ENCODE results near the gene GNG2. TPM values are rescaled to one million over a fixed set of nuclear protein-coding genes. Genes with fewer than 3 reads are reported as not detected.
A peak's percentile ranks its signal among the peaks of the same experiment; 100 is the strongest.

GNG2 gene
- total RNA-seq, 1 donor from 2014 or later, result 40.8 TPM

DNA sequence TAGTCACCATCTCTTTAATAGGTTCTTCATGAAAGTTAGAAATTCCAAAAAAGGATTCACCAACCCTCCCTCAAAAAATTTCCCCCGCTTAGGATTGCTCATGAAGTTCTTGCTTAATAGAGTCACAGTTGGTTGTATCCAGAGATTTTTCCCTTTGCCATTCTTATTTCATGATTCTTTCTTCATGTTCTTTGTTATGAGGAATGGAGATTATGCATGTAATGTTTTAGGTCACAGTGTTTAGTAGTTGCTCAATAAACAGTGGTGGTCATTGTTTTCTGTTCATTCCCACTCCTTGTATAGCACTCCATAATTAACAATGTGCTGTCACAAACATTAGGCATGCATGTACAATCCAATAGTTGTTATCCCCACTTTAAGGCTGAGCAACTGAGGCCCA, 77.7 kb downstream of the GNG2 start:
- no peak for DNase-seq (ENCODE audit: extremely low read depth, low read depth, low spot score)

DNA sequence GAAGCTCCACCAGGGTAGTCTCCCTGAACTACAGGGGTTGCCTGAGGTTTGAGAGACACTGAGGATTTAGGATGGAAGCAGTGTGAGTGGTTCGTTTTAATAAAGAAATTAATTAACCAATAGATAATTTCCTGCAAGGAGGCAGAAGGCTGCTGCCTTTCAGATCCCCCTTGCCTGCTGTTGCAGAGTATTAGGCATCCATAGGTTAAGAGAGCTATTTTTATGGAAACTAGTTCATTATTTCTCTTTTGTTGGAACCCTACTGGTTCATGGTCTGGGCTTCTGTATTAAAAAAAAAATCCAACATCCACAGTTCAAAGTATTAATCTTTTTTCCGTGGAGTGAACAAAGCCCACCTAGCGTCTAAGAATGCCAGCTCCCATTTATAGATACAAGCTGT, 78.4 kb downstream of the GNG2 start:
- DNase-seq (ENCODE audit: extremely low read depth, low read depth, low spot score), result no peak

DNA sequence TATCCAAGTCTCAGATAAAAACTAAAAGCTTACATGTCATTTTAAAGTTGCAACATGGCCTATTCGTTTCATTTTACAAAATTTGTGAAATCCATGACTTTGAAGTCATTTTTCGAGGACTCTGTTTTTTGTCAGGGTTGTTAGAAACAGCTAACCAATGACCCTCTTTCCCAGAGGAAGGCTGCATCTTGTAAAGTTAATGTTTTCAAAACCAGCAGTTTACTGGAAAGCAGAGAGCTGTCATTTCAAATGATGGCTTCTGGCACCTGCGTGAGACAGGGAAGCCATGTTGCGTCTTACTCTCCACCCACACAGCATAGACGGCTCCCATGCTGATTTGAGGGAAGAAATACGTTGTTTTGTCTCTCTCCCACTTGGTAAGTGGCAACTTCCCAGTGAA, 78.8 kb downstream of the GNG2 start:
- DNase-seq (ENCODE audit: extremely low read depth, low read depth, low spot score), result no peak

DNA sequence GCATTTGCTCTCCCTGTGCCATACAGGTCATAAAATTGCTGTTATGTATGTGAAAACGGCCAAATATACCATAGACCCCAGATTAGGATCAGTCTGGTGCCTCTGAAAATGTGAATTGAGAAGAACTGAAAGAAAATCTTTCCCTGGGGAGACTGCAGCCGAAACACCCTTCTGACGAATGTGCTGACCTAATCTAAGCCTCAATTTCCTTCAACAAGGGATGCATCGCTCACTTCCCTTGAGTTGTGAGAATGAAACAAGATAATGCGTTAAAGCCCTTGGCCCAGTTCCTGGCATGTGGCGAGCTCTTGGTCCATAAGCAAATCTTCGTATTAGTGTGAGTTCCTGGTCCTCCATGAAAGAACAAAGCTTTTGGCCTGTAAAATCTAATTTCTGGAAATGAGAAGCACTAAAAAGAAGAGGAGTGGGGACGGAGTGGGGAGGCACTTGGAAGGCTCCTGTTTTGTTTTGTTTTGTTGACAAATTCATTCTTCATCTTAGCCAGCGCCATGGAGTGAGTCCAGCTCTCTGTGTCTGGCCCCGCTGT, 79.4 kb downstream of the GNG2 start:
- DNase-seq (ENCODE audit: extremely low read depth, low read depth, low spot score), result no peak

DNA sequence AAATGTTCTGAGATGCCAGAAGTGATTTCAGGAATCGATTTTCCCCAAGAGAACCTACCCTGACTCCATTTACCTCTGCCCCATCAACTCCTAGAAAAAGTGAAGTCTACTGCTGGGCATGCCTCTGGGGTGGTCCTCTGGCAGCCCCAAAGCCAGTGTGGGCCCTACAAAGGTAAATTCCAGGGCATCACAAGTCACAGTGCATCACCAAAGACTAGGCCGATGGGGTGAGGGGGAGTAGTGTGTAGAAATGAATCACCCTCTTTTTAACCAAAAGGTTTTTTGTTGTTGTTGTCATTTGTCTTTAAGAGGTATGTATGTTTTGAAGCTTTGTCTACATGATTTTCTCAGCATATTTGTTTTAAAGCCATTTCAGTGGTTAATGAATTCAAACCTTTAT, 82.6 kb downstream of the GNG2 start:
- no peak for DNase-seq (ENCODE audit: extremely low read depth, low read depth, low spot score)

DNA sequence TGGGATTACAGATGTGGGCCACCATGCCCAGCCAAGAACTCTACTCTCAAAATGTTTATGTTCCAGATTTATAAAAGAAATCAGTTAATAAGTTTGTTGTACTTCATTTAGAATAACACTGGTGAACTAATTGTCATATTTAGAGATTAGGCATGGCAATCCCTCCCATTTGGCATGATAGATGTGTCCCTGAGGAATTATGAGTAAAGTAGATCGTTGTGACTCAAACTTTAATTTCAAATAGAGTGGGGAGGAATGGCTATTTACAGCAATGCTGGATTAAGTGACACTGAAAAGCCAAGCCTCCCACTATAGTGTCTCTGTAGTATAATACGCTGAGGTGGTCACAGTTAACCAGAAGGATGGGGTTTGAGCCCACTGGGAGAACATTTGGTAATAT, 89.6 kb downstream of the GNG2 start:
- DNase-seq (ENCODE audit: extremely low read depth, low read depth, low spot score), result no peak

DNA sequence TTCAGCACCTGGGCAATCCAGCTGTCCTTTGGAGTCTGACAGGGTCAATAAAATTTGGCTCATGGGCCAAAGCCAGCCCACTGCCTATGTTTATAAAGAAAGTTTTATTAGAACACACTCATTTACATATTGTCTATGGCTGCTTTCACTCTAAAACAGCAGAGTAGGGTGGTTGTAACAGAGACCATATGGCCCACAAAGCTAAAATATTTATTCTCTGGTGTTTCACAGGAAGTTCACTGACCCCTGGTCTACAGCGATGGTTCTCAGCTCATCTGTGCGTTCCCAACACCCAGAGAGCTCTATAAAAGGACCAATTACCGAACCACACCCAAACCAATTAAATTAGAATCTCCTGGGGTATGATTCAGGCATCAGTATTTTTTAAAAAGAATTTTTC, 91.2 kb downstream of the GNG2 start:
- DNase-seq (ENCODE audit: extremely low read depth, low read depth, low spot score), result no peak

DNA sequence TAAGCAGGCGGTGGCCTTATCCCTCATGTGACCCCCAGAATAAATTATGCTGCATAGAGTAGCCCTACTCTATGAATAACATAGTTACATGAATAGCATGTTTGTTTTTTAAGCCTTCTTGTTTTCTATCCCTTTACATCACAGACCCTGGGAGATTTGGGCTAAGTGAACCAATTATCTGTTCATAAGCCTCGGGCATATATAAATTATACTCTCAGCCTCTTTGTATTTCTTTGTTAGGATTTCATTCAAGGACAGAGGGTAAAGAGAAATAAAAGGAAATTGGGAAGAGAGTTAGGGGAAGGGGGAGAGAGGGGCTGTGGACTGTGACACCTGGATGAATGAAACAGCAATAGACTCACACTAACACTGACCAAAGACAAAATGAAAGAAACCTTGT, 93.6 kb downstream of the GNG2 start:
- DNase-seq (ENCODE audit: extremely low read depth, low read depth, low spot score), result no peak

DNA sequence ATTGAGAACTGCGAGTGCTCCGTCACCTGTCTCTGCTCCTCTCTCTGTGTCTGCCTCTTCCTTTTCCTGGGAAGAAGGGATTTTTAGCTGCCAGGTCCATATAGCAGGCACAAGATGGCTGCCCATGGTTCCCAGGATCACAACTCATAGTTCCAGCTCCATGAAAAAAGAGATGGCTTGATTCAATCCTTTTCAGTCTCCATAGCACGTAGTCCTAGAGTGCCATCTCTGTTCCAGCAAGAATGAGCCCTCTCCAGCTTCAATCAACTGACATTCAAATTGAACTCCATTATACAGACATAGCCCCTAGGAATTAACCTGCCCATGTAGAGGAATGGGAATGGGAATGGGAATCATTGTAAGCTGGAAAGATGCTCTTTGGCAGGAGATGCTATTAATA, 94.2 kb downstream of the GNG2 start:
- no peak for DNase-seq (ENCODE audit: extremely low read depth, low read depth, low spot score)

DNA sequence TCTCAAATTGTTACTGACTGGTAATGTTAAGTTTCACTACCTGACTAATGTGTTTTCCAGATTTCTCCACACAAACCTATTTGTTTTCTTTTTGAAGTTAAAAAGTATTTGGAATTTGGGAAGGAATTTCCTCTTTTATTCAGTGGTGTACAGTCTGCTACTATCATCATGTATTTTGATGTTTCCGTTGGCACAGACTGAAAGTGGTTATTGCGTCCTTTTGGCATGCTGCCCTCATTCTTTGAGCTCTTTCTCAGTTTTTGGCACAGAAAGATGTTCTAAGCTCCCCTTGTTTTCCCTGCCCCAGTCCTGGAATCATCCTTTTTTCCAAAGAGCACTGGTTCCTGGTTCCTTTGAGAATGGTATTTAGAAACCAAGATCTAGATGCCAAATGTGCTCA, 97.5 kb downstream of the GNG2 start:
- peak; percentile 51 for DNase-seq (ENCODE audit: extremely low read depth, low read depth, low spot score)

DNA sequence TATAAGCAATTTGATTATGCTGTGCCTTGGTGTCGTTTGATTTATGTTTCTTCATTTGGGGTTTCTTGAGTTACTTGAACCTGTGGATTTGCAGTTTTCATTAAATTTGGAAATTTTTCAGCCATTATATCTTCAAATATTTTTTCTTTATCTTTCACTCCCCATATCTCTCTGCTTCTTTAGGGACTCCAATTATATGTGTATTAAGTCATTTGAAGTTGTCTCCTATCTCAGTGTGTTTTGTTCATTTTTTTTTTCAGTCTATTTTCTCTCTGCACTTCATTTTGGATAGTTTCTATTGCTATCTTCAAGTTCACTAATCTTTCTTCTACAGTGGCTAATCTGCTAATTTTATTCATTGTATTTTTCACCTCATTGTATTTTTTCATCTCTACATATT, 99.5 kb downstream of the GNG2 start:
- no peak for DNase-seq (ENCODE audit: extremely low read depth, low read depth, low spot score)

DNA sequence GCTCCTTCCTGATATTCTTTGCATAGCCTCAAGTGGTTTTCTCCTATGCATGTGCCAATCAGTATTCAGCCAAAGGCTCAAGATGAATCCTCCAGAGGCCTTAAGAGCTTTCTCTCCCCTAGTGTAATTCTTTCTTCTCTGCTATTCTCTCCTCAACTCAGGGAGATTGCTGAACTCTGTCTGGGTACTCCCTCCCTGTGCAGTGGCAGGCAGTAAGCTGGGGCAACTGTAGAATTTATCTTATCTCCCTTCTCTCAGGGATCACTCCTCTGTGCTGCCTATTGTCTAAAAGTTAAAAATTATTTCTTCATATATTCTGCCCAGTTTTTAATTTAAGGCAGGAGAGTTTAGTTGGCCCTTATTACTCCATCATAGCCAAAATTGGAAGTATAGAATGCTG, 100.5 kb downstream of the GNG2 start:
- DNase-seq (ENCODE audit: extremely low read depth, low read depth, low spot score), result no peak

DNA sequence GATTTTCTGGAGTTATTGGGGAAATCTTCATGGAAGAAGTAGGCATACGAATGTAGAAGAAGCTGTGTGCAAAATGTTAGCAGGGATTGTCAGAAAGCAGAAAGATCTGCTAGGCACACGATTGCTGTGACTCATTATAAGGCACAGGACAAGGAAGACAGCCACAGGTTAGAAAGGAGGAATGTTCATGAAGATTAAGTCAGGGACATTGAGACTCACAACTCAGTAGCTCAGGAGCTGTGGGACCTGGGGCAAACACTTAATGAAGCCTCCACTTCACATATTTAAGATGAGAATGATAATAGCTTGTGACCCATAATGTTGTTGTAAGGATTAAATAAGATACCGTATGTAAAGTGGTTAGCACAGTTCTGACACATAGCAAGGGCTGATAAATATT, 102.3 kb downstream of the GNG2 start:
- no peak for DNase-seq (ENCODE audit: extremely low read depth, low read depth, low spot score)

DNA sequence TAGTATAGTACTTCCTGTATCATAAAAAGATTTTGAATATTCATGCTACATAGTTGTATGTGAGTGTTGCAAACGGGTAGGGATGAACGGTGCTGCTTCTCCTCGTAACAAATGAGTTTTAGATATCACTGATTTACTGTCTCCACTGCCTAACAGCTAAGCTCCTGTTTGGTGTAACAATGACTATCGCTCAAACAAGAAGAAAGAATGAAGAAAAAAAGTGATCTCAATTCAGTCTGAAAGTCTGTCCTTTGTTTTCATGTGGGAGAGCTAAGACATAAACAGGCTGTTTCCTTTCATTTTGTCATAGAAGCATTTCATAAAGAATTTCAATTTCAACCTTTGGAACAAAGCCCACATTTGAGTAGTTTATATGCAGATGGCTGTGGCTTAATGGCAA, 102.9 kb downstream of the GNG2 start:
- peak; percentile 20 for DNase-seq (ENCODE audit: extremely low read depth, low read depth, low spot score)

DNA sequence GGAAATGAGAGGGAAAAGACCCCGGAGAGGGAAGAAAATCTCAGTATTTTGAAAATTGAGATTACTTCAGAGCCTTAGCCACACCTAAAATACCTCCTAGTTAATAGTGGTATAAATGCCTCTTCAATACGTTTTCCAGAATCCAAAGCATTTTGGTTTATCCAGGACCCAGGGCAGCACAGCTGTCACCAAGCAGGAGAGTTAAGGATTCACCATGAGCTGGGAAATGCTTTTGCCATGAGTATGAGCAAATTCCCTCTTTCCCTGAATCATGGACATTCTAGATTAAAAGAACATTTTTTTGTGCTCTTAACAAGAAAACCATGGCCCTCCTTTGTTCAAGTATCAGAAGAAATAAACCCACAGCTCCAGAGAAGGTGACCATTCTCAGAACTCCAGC, 107.1 kb downstream of the GNG2 start:
- no peak for DNase-seq (ENCODE audit: extremely low read depth, low read depth, low spot score)

DNA sequence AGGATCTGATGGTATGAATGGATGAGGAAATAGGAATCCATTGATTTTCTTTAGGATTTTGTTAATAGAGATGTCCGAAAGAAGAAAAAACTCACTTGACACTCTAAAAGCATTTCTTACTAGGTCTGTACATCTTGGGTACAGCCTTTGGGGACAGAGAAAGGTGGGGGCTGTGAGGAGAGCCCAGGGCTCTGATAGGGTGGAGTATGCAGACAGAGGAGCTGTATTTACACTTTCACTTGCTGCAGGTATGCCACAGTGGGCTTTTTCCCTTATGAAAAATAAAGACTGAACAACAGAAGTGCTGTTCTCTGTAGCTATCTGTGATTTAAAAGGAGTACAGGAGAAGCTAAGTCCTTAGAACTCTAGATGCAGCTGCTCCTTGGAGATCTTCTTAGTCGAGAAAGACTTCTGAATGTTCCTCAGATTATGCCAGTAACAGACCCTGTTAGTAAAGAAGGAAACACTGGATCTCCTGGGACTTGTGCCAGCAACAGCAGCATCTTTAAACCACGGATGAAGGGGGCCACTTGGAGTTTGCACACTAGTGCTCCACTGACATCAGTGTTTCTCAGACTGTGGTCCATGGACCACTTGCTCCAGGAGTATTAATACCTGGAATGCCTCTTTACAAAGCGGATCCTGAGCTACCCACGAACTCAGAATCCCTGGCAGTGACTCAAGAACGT, 109.6 kb downstream of the GNG2 start:
- no peak for DNase-seq (ENCODE audit: extremely low read depth, low read depth, low spot score)

DNA sequence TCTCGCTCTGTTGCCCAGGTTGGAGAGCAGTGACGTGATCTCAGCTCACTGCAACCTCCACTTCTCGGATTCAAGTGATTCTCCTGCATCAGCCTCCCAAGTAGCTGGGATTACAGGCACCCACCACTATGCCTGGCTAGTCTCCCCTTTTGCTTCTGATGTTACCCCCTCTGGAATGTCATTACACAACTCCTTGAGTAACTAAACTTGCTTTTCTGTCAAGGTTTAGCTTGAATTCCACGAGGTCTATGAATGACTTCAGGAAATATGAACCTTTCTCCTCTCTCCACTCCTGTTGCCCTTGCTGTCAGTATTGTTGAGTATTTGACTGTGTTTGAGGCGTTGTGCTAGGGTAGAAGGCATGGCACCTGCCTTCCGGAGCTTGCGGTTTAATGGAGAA, 112.2 kb downstream of the GNG2 start:
- DNase-seq (ENCODE audit: extremely low read depth, low read depth, low spot score), result no peak

DNA sequence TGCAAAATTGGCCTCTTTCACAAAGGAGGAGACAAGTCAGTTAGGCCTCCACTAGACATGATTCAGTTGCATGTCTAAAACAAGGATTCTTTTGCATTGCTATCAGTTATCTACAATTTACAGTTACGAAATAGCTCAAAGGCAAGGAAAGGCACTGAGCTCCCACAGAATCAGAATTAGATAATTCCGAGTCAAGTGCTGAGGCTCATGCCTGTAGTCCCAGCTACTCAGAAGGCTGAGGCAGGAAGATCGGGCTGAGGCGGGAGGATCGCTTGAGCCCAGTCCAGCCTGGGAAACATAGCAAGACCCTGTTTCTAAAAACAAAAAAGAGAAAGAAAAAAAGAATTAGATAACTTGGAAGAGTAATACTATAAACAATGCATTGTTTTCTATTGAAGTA, 116.7 kb downstream of the GNG2 start:
- no peak for DNase-seq (ENCODE audit: extremely low read depth, low read depth, low spot score)

DNA sequence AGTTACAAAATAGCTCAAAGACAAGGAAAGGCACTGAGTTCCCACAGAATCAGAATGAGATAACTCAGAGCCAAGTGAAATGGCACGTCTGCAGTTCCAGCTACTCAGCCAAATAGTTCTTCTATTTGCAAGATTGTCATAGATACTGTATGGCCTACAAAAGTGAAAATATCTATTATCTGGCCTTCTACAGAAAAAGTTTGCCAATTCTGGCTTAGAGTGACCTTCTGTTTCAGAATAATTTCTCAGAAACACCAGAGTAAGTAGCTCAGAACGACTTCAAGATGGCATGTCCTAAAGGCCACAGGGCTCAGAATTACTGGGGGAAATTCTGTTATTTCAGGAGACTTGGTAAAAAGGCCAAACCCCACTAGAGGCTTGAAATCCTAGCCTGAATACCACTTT, 118.3 kb downstream of the GNG2 start:
- no peak for DNase-seq (ENCODE audit: extremely low read depth, low read depth, low spot score)

DNA sequence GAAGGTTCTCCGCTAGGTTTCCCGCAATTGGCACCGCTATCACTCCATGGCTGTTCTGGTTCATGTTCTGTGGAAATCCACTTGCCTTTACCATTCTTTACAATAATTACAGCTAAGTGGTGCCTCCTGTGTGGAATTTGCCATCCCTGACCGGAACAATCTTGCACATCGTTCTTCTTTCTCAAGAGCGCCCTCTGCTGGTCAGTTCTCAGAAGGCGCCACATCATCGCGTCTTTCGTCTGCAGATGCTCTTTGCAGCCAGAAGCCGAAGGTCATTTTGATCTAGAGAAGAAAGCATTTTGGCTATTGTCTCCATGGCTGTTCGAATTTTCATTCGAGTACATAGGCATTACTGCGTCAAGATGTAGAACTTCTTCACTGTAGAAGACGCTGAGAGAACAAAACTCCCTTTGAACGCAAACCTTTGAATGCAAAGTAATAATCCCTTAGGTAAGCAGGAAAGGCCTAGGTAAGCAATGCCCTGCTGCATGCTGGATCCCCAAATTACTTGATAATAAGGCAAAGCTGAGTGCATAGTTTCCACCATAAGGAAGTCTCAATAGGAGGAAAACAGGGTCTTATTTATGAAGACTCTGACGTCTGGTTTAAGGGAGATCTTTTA, 118.8 kb downstream of the GNG2 start:
- DNase-seq (ENCODE audit: extremely low read depth, low read depth, low spot score), result no peak

DNA sequence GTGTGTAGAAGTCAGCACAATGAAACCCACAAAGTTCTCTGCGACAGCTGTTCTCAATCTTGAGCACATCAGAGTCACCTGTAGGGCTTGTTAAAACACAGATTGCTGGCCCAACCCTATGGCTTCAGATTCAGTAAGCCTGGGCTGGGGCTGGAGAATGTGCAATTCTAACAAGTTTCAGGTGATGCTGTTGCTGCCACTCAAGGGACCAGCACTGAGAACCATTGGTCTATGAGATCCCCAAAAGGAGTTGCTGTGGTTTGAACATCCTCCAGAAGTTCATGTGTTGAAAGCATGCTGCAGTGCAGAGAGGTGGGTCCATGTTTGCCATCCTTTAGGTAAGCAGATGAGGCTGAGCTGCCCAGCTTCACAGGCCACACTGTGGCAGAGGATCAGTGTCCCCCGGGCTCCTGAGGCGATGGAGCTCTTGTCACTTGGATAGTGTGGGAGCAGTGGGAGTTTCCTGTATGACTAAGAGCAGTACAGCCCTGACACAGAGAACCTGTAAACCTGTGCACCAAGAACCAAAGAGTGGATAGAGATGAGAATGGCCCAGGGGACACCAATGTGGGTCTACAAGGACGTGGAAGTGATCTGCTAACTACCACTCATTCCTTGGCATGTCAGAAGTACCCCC, 120.9 kb downstream of the GNG2 start:
- no peak for DNase-seq (ENCODE audit: extremely low read depth, low read depth, low spot score)

DNA sequence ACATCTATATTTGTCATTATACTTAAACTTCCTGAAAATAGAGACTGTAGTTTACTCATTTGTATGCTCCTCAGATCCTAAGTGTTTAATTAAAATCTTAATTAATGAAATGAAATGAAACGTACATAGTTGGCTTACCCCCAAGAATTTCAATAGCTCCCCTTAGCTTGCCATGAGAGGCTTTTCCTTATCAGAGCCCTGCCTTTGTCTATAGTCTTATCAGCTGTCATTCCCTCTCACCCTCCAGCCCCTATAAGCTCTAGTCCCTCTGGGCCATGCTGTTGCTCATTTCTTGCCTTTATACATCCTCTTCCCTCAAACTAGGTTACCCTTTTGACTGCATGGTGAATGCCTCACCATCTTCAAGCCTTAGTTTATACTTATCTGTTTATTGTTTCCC, 127.8 kb downstream of the GNG2 start:
- DNase-seq (ENCODE audit: extremely low read depth, low read depth, low spot score), result no peak
